ENCODE results near the gene NSDHL. TPM values are rescaled to one million over a fixed set of nuclear protein-coding genes. Genes with fewer than 3 reads are reported as not detected.

Gene NSDHL
- total RNA-seq, 1 experiment from 2014 or later: 52.0 TPM

- CTCF ChIA-PET: no interaction called here
- Histone ChIP-seq H3K36me3 (ENCODE audit: insufficient read depth, low read length, poor library complexity, severe bottlenecking) (no peaks in the 10 kb centered on the region), H3K4me1 (ENCODE audit: insufficient read depth, low read length, poor library complexity, severe bottlenecking) (no peaks in the 10 kb centered on the region), H3K4me3 (ENCODE audit: low read depth, low read length, poor library complexity, severe bottlenecking) (no peak overlapping the region), H3K9me3 (ENCODE audit: low read depth, low read length, poor library complexity, severe bottlenecking) (no peaks in the 10 kb centered on the region), H3K27ac (ENCODE audit: low read depth, low read length, poor library complexity, severe bottlenecking) (no peak overlapping the region), H3K27me3 (replicated peaks; ENCODE audit: insufficient read depth, low read depth, low read length, poor library complexity) (no peaks in the 10 kb centered on the region)
- POLR2A ChIA-PET (ENCODE audit: low non-redundant PET): no interaction called here
- DNase-seq (ENCODE audit: low spot score): no peak
- BruUV-seq (replicated peaks): no TSS peak
- intact Hi-C loops (cut with micrococcal nuclease; ENCODE audit: unreplicated experiment): no loop called here
- TF ChIP-seq EZH2 (IDR thresholded peaks at IDR 0.05; ENCODE audit: borderline replicate concordance, low read depth, low read length, poor library complexity, severe bottlenecking): no peak
- TF ChIP-seq, protein P1, sequence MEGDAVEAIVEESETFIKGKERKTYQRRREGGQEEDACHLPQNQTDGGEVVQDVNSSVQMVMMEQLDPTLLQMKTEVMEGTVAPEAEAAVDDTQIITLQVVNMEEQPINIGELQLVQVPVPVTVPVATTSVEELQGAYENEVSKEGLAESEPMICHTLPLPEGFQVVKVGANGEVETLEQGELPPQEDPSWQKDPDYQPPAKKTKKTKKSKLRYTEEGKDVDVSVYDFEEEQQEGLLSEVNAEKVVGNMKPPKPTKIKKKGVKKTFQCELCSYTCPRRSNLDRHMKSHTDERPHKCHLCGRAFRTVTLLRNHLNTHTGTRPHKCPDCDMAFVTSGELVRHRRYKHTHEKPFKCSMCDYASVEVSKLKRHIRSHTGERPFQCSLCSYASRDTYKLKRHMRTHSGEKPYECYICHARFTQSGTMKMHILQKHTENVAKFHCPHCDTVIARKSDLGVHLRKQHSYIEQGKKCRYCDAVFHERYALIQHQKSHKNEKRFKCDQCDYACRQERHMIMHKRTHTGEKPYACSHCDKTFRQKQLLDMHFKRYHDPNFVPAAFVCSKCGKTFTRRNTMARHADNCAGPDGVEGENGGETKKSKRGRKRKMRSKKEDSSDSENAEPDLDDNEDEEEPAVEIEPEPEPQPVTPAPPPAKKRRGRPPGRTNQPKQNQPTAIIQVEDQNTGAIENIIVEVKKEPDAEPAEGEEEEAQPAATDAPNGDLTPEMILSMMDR (conservative IDR thresholded peaks at IDR 0.05; ENCODE audit: low read depth, low read length): no peak
Measured at GRCh38 chrX:152900937-152901445, 70.1 kb downstream of the NSDHL start.

GRCh38 chrX:152901816-152902501 lies 71.1 kb downstream of the NSDHL start:
- H3K27ac ChIP-seq (ENCODE audit: low read depth, low read length, poor library complexity, severe bottlenecking): no peak overlapping the region
- CTCF ChIA-PET: no interaction called here
- no peaks in the 10 kb centered on the region for H3K9me3 ChIP-seq (ENCODE audit: low read depth, low read length, poor library complexity, severe bottlenecking)
- no peak overlapping the region for H3K4me3 ChIP-seq (ENCODE audit: low read depth, low read length, poor library complexity, severe bottlenecking)
- no peak for TF ChIP-seq EZH2 (IDR thresholded peaks at IDR 0.05; ENCODE audit: borderline replicate concordance, low read depth, low read length, poor library complexity, severe bottlenecking)
- TF ChIP-seq, protein P1 (conservative IDR thresholded peaks at IDR 0.05; ENCODE audit: low read depth, low read length): no peak
- DNase-seq (ENCODE audit: low spot score): no peak
- no peaks in the 10 kb centered on the region for H3K27me3 ChIP-seq (replicated peaks; ENCODE audit: insufficient read depth, low read depth, low read length, poor library complexity)
- H3K36me3 ChIP-seq (ENCODE audit: insufficient read depth, low read length, poor library complexity, severe bottlenecking): no peaks in the 10 kb centered on the region
- intact Hi-C loops (cut with micrococcal nuclease; ENCODE audit: unreplicated experiment): no loop called here
- POLR2A ChIA-PET (ENCODE audit: low non-redundant PET): no interaction called here
- BruUV-seq (replicated peaks): no TSS peak
- no peaks in the 10 kb centered on the region for H3K4me1 ChIP-seq (ENCODE audit: insufficient read depth, low read length, poor library complexity, severe bottlenecking)

DNA sequence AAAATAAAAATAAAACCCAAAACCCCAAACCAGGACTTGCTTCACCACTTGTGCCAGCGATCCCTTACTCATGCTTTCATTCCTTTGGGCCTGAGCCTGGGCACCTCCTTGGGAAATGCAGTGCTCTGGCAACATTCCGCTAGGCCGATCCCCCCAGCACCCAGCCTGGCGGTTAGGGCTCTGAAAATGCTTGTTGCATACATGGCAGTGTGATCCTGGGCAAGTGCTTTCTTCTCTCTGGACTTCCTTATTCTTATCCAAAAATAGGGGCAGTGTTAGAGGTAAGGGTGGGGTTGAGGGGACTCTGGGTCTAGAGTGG lies 71.6 kb downstream of the NSDHL start:
- TF ChIP-seq, protein P1 (conservative IDR thresholded peaks at IDR 0.05; ENCODE audit: low read depth, low read length): no peak
- no peak for TF ChIP-seq EZH2 (IDR thresholded peaks at IDR 0.05; ENCODE audit: borderline replicate concordance, low read depth, low read length, poor library complexity, severe bottlenecking)
- no peaks in the 10 kb centered on the region for H3K27me3 ChIP-seq (replicated peaks; ENCODE audit: insufficient read depth, low read depth, low read length, poor library complexity)
- ChIA-PET POLR2A (ENCODE audit: low non-redundant PET) (no interaction called here), CTCF (no interaction called here)
- no peak for DNase-seq (ENCODE audit: low spot score)
- intact Hi-C loops (cut with micrococcal nuclease; ENCODE audit: unreplicated experiment): no loop called here
- no TSS peak for BruUV-seq (replicated peaks)
- H3K27ac ChIP-seq (ENCODE audit: low read depth, low read length, poor library complexity, severe bottlenecking): no peak overlapping the region
- H3K9me3 ChIP-seq (ENCODE audit: low read depth, low read length, poor library complexity, severe bottlenecking): no peaks in the 10 kb centered on the region
- H3K4me1 ChIP-seq (ENCODE audit: insufficient read depth, low read length, poor library complexity, severe bottlenecking): no peaks in the 10 kb centered on the region
- H3K36me3 ChIP-seq (ENCODE audit: insufficient read depth, low read length, poor library complexity, severe bottlenecking): no peaks in the 10 kb centered on the region
- no peak overlapping the region for H3K4me3 ChIP-seq (ENCODE audit: low read depth, low read length, poor library complexity, severe bottlenecking)
